ENCODE data around the gene PRR3. TPM values are rescaled to one million over a fixed set of nuclear protein-coding genes. Genes with fewer than 3 reads are reported as not detected.
"Not testable (repeated sequence)": the region's sequence is repeated elsewhere in the genome, so short reads cannot be mapped to it uniquely, and the experiment has no call there.

PRR3 gene
- total RNA-seq, 1 experiment from 2014 or later, result 14.7 TPM

DNA sequence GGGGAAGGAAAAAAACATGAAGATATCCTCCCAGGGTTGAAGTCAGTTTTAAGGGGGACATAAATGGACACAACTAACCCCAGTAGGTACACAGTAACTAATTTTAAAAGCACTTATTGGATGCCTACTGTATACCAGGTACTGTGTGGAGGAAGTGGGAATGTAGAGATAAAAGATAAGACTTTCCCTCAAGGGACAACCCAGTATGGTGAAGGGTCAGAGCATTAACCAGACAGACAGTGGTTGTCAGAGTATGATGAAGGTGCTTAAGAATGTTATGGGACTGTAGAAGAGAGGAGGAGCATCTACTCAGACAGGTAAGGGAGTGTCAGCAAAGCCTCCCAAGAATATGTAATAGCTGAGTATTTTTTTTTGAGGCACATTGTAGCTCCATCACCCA is 15.1 kb downstream of the PRR3 start:
- Histone ChIP-seq H3K36me3 (replicated peaks; ENCODE audit: control insufficient read depth, insufficient read depth, low read length) (peaks cover 7% of the 10 kb centered on the region), H3K4me3 (ENCODE audit: insufficient read depth, low read depth, low read length) (peak overlapping the region; percentile 80), H3K27me3 (ENCODE audit: control insufficient read depth, insufficient read depth, low read length) (no peaks in the 10 kb centered on the region; the same call in 1 of the 2 replicates)
- no peak for DNase-seq

GRCh38 chr6:30573113-30573512 is 16.0 kb downstream of the PRR3 start:
- no peak overlapping the region for H3K4me3 ChIP-seq (ENCODE audit: insufficient read depth, low read depth, low read length)
- no peak for DNase-seq
- H3K36me3 ChIP-seq (replicated peaks; ENCODE audit: control insufficient read depth, insufficient read depth, low read length), result peaks cover 17% of the 10 kb centered on the region
- H3K27me3 ChIP-seq (ENCODE audit: control insufficient read depth, insufficient read depth, low read length), result no peaks in the 10 kb centered on the region; the same call in 1 of the 2 replicates

DNA sequence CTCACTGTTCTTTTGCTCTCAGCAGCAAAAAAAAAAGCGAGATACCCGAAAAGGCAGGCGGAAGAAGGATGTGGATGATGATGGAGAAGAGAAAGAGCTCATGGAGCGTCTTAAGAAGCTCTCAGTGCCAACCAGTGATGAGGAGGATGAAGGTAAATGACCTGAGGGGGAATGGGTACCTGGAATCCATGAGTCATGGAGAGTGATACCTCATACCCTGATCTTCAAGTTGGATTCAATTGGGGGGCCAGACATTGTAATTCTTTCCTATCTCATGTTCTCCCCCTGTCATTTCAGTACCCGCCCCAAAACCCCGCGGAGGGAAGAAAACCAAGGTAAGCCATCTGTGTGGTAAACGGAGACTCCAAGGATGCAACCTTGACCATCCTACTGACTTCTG is 21.0 kb downstream of the PRR3 start:
- Histone ChIP-seq H3K4me3 (ENCODE audit: insufficient read depth, low read depth, low read length) (no peak overlapping the region), H3K27me3 (ENCODE audit: control insufficient read depth, insufficient read depth, low read length) (no peaks in the 10 kb centered on the region), H3K36me3 (replicated peaks; ENCODE audit: control insufficient read depth, insufficient read depth, low read length) (peaks cover 46% of the 10 kb centered on the region)
- DNase-seq, result no peak

DNA sequence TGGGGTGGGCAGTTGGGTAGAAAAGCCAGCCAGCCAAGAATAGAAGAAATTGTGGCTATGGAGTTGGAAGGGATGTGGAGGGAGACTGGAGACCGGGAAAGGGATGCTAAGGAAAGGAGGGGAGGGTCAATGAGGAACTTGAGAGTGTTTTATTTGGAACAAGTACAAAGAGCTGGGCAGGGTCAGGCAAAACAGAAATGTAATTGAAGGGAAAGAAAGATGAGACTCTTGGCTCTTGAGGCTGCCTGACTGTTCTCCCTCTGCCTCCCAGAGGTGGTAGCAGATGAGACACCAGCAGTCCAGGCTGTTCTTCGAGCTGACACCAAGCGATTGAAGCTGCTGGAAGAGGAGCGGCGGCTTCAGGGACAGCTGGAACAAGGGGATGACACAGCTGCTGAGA is 26.8 kb downstream of the PRR3 start:
- Histone ChIP-seq H3K27me3 (ENCODE audit: control insufficient read depth, insufficient read depth, low read length) (no peaks in the 10 kb centered on the region), H3K4me3 (ENCODE audit: insufficient read depth, low read depth, low read length) (no peak overlapping the region), H3K36me3 (replicated peaks; ENCODE audit: control insufficient read depth, insufficient read depth, low read length) (peaks cover 70% of the 10 kb centered on the region)
- no peak for DNase-seq

- peak; percentile 5 for DNase-seq
- no peaks in the 10 kb centered on the region for H3K27me3 ChIP-seq (ENCODE audit: control insufficient read depth, insufficient read depth, low read length)
- H3K4me3 ChIP-seq (ENCODE audit: insufficient read depth, low read depth, low read length), result no peak overlapping the region
- peaks cover 52% of the 10 kb centered on the region for H3K36me3 ChIP-seq (replicated peaks; ENCODE audit: control insufficient read depth, insufficient read depth, low read length)
Measured at GRCh38 chr6:30589754-30590358, 32.8 kb downstream of the PRR3 start.

DNA sequence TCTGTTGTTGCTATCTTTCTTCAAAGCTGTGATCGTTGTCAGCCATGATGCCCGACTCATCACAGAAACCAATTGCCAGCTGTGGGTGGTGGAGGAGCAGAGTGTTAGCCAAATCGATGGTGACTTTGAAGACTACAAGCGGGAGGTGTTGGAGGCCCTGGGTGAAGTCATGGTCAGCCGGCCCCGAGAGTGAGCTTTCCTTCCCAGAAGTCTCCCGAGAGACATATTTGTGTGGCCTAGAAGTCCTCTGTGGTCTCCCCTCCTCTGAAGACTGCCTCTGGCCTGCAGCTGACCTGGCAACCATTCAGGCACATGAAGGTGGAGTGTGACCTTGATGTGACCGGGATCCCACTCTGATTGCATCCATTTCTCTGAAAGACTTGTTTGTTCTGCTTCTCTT is 33.4 kb downstream of the PRR3 start:
- peak; percentile 7 for DNase-seq
- no peaks in the 10 kb centered on the region for H3K27me3 ChIP-seq (ENCODE audit: control insufficient read depth, insufficient read depth, low read length)
- no peak overlapping the region for H3K4me3 ChIP-seq (ENCODE audit: insufficient read depth, low read depth, low read length)
- H3K36me3 ChIP-seq (replicated peaks; ENCODE audit: control insufficient read depth, insufficient read depth, low read length), result peaks cover 45% of the 10 kb centered on the region

DNA sequence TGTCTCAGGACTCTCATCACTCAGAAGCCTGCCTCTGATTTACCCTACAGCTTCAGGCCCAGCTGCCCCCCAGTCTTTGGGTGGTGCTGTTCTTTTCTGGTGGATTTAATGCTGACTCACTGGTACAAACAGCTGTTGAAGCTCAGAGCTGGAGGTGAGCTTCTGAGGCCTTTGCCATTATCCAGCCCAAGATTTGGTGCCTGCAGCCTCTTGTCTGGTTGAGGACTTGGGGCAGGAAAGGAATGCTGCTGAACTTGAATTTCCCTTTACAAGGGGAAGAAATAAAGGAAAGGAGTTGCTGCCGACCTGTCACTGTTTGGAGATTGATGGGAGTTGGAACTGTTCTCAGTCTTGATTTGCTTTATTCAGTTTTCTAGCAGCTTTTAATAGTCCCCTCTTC is 33.9 kb downstream of the PRR3 start:
- no peaks in the 10 kb centered on the region for H3K27me3 ChIP-seq (ENCODE audit: control insufficient read depth, insufficient read depth, low read length)
- peaks cover 40% of the 10 kb centered on the region for H3K36me3 ChIP-seq (replicated peaks; ENCODE audit: control insufficient read depth, insufficient read depth, low read length)
- H3K4me3 ChIP-seq (ENCODE audit: insufficient read depth, low read depth, low read length), result no peak overlapping the region
- no peak for DNase-seq

GRCh38 chr6:30592287-30592686 is 35.2 kb downstream of the PRR3 start:
- no peak for DNase-seq
- Histone ChIP-seq H3K36me3 (replicated peaks; ENCODE audit: control insufficient read depth, insufficient read depth, low read length) (peaks cover 29% of the 10 kb centered on the region), H3K27me3 (ENCODE audit: control insufficient read depth, insufficient read depth, low read length) (no peaks in the 10 kb centered on the region), H3K4me3 (ENCODE audit: insufficient read depth, low read depth, low read length) (no peak overlapping the region)

DNA sequence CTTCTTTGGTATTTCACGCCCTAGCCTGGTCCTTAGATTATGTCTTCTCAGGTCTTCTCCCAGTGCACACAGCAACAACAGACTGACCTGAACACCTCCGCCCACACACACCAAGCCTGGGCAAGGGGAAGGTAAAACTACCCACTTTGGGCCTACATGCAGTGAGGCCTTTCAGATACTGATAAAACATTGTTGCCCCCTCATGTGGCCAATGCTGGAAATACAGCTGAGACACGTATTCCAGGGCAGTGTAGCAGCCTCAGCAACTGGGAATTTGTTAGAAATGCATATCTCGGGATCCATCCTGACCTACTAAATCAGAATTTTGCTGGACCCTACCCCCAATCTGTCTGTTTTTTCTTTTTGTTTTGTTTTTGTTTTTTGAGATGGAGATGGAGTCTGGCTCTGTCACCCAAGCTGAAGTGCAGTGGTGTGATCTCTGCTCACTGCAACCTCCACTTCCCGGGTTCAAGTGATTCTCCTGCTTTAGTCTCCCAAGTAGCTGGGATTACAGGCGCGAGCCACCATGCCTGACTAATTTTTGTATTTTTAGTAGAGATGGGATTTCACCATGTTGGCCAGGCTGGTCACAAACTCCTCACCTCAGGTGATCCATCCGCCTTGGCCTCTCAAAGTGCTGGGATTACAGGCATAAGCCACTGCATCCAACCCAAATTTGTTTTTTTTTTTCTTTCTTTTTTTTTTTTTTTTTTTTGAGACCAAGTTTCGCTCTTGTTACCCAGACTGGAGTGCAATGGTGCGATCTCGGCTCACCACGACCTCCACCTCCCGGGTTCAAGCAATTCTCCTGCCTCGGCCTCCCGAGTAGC is 40.4 kb downstream of the PRR3 start:
- DNase-seq, result peak; percentile 81
- H3K36me3 ChIP-seq (replicated peaks; ENCODE audit: control insufficient read depth, insufficient read depth, low read length), result peaks cover 14% of the 10 kb centered on the region
- not testable (repeated sequence) for H3K27me3 ChIP-seq (ENCODE audit: control insufficient read depth, insufficient read depth, low read length); H3K4me3 ChIP-seq (ENCODE audit: insufficient read depth, low read depth, low read length)

- Histone ChIP-seq H3K4me3 (ENCODE audit: insufficient read depth, low read depth, low read length) (no peak overlapping the region), H3K36me3 (replicated peaks; ENCODE audit: control insufficient read depth, insufficient read depth, low read length) (peaks cover 29% of the 10 kb centered on the region), H3K27me3 (ENCODE audit: control insufficient read depth, insufficient read depth, low read length) (no peaks in the 10 kb centered on the region)
- DNase-seq, result no peak
Measured at GRCh38 chr6:30598912-30599624, 42.0 kb downstream of the PRR3 start.

DNA sequence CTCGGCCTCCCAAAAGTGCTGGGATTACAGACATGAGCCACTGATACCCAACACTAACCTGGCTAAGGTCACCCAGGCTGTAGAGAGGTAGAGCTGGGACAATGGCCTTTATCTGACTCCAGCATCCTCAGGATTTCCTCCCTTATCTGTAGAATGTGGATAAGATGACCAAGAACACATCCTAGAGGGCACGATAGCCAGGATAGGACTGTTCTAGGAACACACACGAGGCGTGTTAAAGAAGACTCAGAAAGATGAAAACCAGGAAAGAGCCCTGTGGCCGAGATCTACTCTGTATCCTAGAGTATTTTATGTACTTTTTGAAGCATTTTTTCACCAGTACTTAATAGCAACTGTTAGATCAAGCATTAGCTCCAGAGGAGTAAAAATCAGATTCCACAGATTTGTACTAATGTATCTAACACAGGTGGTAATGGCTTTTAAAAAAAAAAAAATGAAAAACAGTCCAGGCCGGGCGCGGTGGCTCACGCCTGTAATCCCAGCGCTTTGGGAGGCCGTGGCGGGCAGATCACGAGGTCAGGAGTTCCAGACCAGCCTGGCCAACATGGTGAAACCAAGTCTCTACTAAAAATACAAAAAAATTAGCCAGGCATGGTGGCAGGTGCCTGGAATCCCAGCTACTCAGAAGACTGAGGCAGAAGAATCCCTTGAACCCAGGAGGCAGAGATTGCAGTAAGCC is 42.7 kb downstream of the PRR3 start:
- no peaks in the 10 kb centered on the region for H3K27me3 ChIP-seq (ENCODE audit: control insufficient read depth, insufficient read depth, low read length)
- no peak for DNase-seq
- H3K4me3 ChIP-seq (ENCODE audit: insufficient read depth, low read depth, low read length), result no peak overlapping the region
- H3K36me3 ChIP-seq (replicated peaks; ENCODE audit: control insufficient read depth, insufficient read depth, low read length), result peaks cover 36% of the 10 kb centered on the region

GRCh38 chr6:30600451-30600961 is 43.4 kb downstream of the PRR3 start:
- Histone ChIP-seq H3K36me3 (replicated peaks; ENCODE audit: control insufficient read depth, insufficient read depth, low read length) (peaks cover 42% of the 10 kb centered on the region), H3K27me3 (ENCODE audit: control insufficient read depth, insufficient read depth, low read length) (no peaks in the 10 kb centered on the region), H3K4me3 (ENCODE audit: insufficient read depth, low read depth, low read length) (no peak overlapping the region)
- DNase-seq, result no peak

GRCh38 chr6:30601436-30601814 is 44.3 kb downstream of the PRR3 start:
- Histone ChIP-seq H3K4me3 (ENCODE audit: insufficient read depth, low read depth, low read length) (no peak overlapping the region), H3K27me3 (ENCODE audit: control insufficient read depth, insufficient read depth, low read length) (no peaks in the 10 kb centered on the region), H3K36me3 (replicated peaks; ENCODE audit: control insufficient read depth, insufficient read depth, low read length) (peaks cover 50% of the 10 kb centered on the region)
- DNase-seq, result no peak
